Vagina (tissue), 2 donors: ENCODE data around the gene ERRFI1.

Experiments used
- CTCF ChIP-seq, 3 experiments: fragments of 450-650 bp in 2 of 3; fragments of 200-600 bp in 1 of 3; sonication (generic) in 1 of 3; IDR thresholded peaks; one replicate each; pipeline ENCODE4 v1.5.1; 2017 to 2019; ENCODE audit warnings: antibody characterized with exemption in 3 of 3, mild to moderate bottlenecking in 2 of 3, moderate library complexity in 2 of 3
- POLR2A ChIP-seq, 2 donors: fragments of 450-650 bp; IDR thresholded peaks; one replicate each; pipeline ENCODE4 v1.6.1; 2017; ENCODE audit warnings: antibody characterized with exemption in 2 of 2, mild to moderate bottlenecking in 2 of 2, moderate library complexity in 2 of 2

- TF ChIP-seq CTCF (IDR thresholded peaks at IDR 0.05) (no peak), POLR2A (IDR thresholded peaks at IDR 0.05) (no peak)
Measured at GRCh38 chr1:7967196-7967595, 58.9 kb downstream of the ERRFI1 start.
